Heart left ventricle (tissue), 13 donors: ENCODE data around the gene SCFD2.
"Not testable (repeated sequence)": the region's sequence is repeated elsewhere in the genome, so short reads cannot be mapped to it uniquely, and the experiment has no call there.

Experiments used
- CTCF ChIP-seq, 12 donors: fragments of 200-600 bp; sonication (generic) in 4 of 12; IDR thresholded peaks; one replicate each; pipeline versions ENCODE4 v1.5.0 to v1.8.0; 2018 to 2022; ENCODE audit warnings: antibody characterized with exemption in 12 of 12, mild to moderate bottlenecking in 5 of 12
- POLR2A ChIP-seq, 2 donors: fragments of 450-650 bp; IDR thresholded peaks; one replicate each; pipeline ENCODE4 v1.6.1; 2017; ENCODE audit warnings: antibody characterized with exemption in 2 of 2, mild to moderate bottlenecking in 2 of 2, moderate library complexity in 2 of 2
- donor health status: ischemic (EF 13 %, LVEDD 7.1; RV severe dilation, severe dysfunction).
- donor health status: DM: no; HTN: yes; CAD: no.
- donor health status: DM: no; HTN: no; CAD: no.
- donor health status: ischemic (EF 25% LVEDD 6.9; RV normal size, moderate dysfunction).
- donor health status: ischemic (EF 25% LVEDD 5.7; RV mildly dilated, moderate dysfunction).
- donor health status: ischemic (EF 35%, LVEDD 5.7; RV mildly dilated, moderate dysfunction).
- donor health status: nonischemic (EF 11% LVEDD 7.7; RV severe dilation, severe dysfunction).
- donor health status: DM: yes; HTN: yes; CAD: no.
- donor health status: PGD.
- donor health status: ischemic (EF 29% LVEDD 5.4; RV normal size, mild dysfunction).
- donor health status: nonischemic (EF 23%, LVEDD 6.1; RV moderate dilation, normal function).

GRCh38 chr4:53409479-53409878, 43.6 kb upstream of the SCFD2 start:
- not testable (repeated sequence) for TF ChIP-seq CTCF, POLR2A (IDR thresholded peaks at IDR 0.05)
